ENCODE data around the gene MC5R.

Gene MC5R

DNA sequence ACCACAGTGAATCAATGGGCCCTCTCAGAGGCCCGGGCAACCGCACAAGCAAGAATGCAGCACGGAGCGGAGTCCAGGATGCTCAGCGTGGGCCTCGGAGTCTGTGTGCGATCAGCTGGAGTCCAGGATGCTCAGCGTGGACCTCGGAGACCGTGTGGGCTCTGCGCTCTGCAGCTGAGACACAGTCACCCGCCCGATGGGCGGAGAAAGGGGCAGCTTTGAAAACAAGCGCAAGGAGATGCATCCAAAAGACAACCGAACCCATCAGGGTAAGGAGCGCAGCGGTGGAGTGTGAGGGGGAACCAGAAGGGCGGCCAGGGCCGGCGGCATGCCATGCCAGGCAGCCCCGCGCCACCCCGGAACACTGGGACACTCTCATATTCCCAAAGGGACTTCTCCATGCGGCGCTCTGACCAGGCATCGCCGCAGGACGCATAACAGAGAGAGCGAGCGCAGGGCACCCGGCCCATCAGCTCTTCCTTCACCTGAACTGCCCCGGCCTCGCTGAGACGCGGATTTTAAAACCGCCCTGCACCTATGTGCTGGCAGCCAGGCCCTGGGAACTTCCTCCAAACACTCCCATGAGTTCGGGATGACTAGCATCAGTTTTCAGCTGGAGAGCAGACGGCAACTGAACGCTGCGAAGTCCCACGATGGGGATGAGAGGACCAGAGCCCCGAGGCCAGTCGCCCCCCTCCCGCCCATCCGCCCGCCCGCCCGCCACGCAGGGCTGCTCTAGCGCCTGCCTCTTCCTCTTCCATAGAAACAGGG is 44.7 kb downstream of the MC5R start:
- Histone ChIP-seq H3K4me3 (ENCODE audit: low read depth, low read length) (no peak overlapping the region), H3K27me3 (ENCODE audit: control insufficient read depth, insufficient read depth, low read length) (peaks cover 2% of the 10 kb centered on the region), H3K9ac (no peak overlapping the region), H3K4me1 (no peaks in the 10 kb centered on the region), H3K36me3 (ENCODE audit: control insufficient read depth, insufficient read depth, low read length) (no peaks in the 10 kb centered on the region), H3K4me2 (ENCODE audit: low read length) (no peak overlapping the region), H2AFZ (no peak overlapping the region), H3K79me2 (no peaks in the 10 kb centered on the region), H3K9me3 (ENCODE audit: control insufficient read depth, low read length) (no peaks in the 10 kb centered on the region), H3K27ac (no peak overlapping the region)
- TF ChIP-seq, protein P1, sequence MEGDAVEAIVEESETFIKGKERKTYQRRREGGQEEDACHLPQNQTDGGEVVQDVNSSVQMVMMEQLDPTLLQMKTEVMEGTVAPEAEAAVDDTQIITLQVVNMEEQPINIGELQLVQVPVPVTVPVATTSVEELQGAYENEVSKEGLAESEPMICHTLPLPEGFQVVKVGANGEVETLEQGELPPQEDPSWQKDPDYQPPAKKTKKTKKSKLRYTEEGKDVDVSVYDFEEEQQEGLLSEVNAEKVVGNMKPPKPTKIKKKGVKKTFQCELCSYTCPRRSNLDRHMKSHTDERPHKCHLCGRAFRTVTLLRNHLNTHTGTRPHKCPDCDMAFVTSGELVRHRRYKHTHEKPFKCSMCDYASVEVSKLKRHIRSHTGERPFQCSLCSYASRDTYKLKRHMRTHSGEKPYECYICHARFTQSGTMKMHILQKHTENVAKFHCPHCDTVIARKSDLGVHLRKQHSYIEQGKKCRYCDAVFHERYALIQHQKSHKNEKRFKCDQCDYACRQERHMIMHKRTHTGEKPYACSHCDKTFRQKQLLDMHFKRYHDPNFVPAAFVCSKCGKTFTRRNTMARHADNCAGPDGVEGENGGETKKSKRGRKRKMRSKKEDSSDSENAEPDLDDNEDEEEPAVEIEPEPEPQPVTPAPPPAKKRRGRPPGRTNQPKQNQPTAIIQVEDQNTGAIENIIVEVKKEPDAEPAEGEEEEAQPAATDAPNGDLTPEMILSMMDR (IDR thresholded peaks at IDR 0.05) = no peak

- Histone ChIP-seq H3K27me3 (ENCODE audit: control insufficient read depth, insufficient read depth, low read length) (peaks cover 2% of the 10 kb centered on the region), H3K4me1 (no peaks in the 10 kb centered on the region), H3K27ac (no peak overlapping the region), H3K4me2 (ENCODE audit: low read length) (no peak overlapping the region), H3K9me3 (ENCODE audit: control insufficient read depth, low read length) (no peaks in the 10 kb centered on the region), H3K36me3 (ENCODE audit: control insufficient read depth, insufficient read depth, low read length) (no peaks in the 10 kb centered on the region), H3K4me3 (ENCODE audit: low read depth, low read length) (no peak overlapping the region), H2AFZ (no peak overlapping the region), H3K9ac (no peak overlapping the region), H3K79me2 (no peaks in the 10 kb centered on the region)
- TF ChIP-seq, protein P1 (IDR thresholded peaks at IDR 0.05) = no peak
Observed at GRCh38 chr18:13871701-13872100, 47.8 kb downstream of the MC5R start.

- H3K9ac ChIP-seq = no peak overlapping the region
- no peak overlapping the region for H3K4me3 ChIP-seq (ENCODE audit: low read depth, low read length)
- H3K36me3 ChIP-seq (ENCODE audit: control insufficient read depth, insufficient read depth, low read length) = no peaks in the 10 kb centered on the region
- no peaks in the 10 kb centered on the region for H3K4me1 ChIP-seq
- no peak overlapping the region for H2AFZ ChIP-seq
- H3K79me2 ChIP-seq = no peaks in the 10 kb centered on the region
- H3K9me3 ChIP-seq (ENCODE audit: control insufficient read depth, low read length) = no peaks in the 10 kb centered on the region
- H3K27me3 ChIP-seq (ENCODE audit: control insufficient read depth, insufficient read depth, low read length) = peaks cover 2% of the 10 kb centered on the region
- H3K27ac ChIP-seq = no peak overlapping the region
- TF ChIP-seq, protein P1 (IDR thresholded peaks at IDR 0.05) = no peak
- no peak overlapping the region for H3K4me2 ChIP-seq (ENCODE audit: low read length)
Observed at GRCh38 chr18:13872373-13872772, 48.4 kb downstream of the MC5R start.

GRCh38 chr18:13872932-13873331 is 49.0 kb downstream of the MC5R start:
- Histone ChIP-seq H3K27me3 (ENCODE audit: control insufficient read depth, insufficient read depth, low read length) (peaks cover 2% of the 10 kb centered on the region), H3K9ac (no peak overlapping the region), H3K27ac (no peak overlapping the region), H3K36me3 (ENCODE audit: control insufficient read depth, insufficient read depth, low read length) (no peaks in the 10 kb centered on the region), H3K79me2 (no peaks in the 10 kb centered on the region), H3K4me2 (ENCODE audit: low read length) (no peak overlapping the region), H3K9me3 (ENCODE audit: control insufficient read depth, low read length) (no peaks in the 10 kb centered on the region), H3K4me1 (no peaks in the 10 kb centered on the region), H3K4me3 (ENCODE audit: low read depth, low read length) (no peak overlapping the region), H2AFZ (no peak overlapping the region)
- TF ChIP-seq, protein P1 (IDR thresholded peaks at IDR 0.05) = no peak

DNA sequence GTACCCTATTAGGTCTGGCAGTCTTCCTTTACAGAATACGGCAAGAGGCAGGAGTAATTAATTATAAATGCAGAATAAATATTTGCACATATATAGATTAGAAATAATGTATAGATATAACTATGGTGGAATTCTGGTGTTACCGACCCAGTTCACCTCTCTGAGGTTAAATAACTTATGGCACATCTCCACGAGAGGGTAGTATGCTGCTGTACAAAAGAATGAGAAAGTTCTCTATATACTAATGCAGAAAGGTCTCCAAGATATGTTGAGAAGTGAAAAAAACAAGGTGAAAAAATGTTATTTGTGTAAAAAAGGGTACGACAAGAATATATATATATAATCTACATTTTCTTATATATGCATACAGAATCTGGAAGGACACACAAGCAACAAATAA is 50.6 kb downstream of the MC5R start:
- Histone ChIP-seq H3K36me3 (ENCODE audit: control insufficient read depth, insufficient read depth, low read length) (no peaks in the 10 kb centered on the region), H3K79me2 (no peaks in the 10 kb centered on the region), H3K9ac (no peak overlapping the region), H3K27ac (no peak overlapping the region), H2AFZ (no peak overlapping the region), H3K4me3 (ENCODE audit: low read depth, low read length) (no peak overlapping the region), H3K9me3 (ENCODE audit: control insufficient read depth, low read length) (no peaks in the 10 kb centered on the region), H3K27me3 (ENCODE audit: control insufficient read depth, insufficient read depth, low read length) (peaks cover 2% of the 10 kb centered on the region), H3K4me2 (ENCODE audit: low read length) (no peak overlapping the region), H3K4me1 (no peaks in the 10 kb centered on the region)
- TF ChIP-seq, protein P1 (IDR thresholded peaks at IDR 0.05) = no peak

All from parathyroid adenoma (tissue), 2 donors.